GM21528 (cell line): ENCODE measurements around the gene ADAMTSL1.

ENCODE experiments used
- ATAC-seq: cut with Tn5 transposase; IDR thresholded peaks from one replicate; pipeline ENCODE4 v1.9.1; 2021; ENCODE audit warnings: mild to moderate bottlenecking, moderate library complexity; ENCODE audit not compliant: unreplicated experiment, low FRiP score

ADAMTSL1 gene

DNA sequence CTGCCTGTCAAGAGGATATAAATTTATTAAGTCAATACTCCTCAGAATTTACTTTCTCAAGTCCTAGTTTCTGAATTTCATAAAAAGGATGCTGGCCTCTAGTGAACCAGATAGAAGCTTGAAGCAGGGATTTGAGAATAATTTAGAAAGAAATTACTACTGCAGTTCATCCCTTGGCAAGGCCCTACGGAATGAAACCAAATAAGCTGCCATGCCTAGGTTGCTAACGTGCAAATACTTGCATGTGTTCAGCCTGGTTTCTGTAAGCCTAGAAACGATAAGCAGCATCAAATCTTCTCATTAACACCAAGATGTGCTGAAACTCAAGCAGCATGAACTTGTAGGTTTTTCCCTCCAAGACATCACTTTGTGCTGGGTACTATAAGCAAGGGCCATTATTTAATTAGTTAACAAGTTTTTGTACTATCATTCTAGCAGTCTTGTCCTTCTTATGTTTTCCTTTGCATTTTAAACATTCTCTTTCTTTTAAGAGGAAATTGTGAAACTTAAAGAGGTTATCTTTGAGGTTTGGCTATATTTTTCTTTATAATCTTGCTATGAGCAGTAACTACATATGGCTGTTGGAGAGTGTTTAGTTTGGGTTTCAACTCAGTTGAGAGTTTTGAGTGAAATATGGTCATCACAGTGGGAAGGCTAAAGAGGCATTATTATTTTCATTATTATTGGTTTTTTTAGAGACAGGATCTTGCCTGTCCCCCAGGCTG is 71.8 kb downstream of the ADAMTSL1 start:
- no peak for ATAC-seq

DNA sequence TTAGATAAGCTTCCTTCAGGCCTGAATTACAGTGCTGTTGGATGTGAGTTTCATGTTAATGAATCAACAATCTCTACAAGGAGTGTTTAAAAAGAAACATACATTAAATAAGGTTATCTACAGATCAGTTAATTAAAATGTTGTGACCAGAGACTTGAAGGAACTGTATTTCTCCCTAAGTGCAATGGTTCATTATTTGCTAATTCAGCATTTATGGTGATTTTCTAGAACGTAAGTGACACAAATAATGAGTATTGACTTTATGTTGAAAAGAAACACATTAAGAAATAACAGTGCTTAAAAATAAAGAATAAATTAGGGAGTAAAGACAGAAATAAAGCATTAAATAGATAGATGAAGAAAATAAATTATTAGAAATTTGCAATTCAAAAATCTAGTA is 74.5 kb downstream of the ADAMTSL1 start:
- ATAC-seq: no peak

DNA sequence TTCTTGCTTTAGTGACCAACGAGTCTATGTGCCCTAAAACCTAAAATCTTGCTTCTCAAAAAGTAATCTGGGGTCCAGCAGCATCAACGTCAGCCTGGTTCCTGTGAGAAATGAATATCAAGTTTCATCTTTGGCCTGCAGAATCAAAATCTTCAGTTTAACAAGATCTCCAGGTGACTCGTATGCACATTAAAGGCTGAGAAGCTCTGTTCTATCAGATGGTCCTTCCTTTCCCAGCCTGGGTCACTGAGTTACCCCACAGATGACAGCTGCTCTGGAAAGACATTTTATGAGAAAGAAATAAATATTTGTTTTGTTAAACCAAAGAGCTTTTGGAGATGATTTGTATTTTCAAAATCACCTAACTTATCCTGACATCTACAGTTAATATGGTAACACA is 75.8 kb downstream of the ADAMTSL1 start:
- ATAC-seq: no peak

DNA sequence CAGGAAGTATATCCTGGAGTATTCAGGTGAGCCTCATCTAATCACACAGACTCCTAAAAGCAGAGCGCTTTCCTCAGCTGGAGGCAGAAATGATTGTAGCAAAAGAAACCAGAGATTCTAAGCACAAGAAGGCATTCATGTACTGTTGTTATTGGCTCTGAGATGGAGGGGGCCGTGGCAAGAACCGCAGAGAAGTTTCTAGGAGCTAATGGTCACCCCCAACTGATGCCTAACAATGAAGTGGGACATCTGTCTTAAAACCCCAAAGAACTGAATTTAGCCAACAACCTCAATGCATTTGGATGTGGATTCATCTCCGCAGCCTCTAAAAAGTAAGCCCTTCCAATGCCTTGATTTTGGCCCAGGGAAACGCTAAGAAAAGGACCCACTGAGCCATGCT is 76.3 kb downstream of the ADAMTSL1 start:
- ATAC-seq: no peak

DNA sequence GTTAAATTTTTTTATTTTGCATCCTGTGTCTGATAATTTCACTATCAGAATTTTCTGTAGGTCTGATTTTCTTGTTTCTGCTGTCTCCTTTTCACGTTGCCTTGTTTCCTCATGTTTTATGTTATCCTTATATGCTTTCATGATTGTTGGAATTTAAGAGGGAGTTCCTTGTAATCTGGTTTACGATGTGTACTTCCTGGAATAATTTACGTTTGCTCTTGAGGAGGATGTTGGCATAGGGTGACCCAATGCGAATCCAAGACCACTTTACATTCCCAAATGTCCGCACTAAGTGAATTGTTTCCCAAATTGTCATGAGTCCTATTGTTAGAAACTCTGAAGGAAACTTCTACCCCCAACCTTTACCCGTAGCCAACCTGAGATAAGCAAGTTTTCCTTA is 80.3 kb downstream of the ADAMTSL1 start:
- ATAC-seq: no peak

DNA sequence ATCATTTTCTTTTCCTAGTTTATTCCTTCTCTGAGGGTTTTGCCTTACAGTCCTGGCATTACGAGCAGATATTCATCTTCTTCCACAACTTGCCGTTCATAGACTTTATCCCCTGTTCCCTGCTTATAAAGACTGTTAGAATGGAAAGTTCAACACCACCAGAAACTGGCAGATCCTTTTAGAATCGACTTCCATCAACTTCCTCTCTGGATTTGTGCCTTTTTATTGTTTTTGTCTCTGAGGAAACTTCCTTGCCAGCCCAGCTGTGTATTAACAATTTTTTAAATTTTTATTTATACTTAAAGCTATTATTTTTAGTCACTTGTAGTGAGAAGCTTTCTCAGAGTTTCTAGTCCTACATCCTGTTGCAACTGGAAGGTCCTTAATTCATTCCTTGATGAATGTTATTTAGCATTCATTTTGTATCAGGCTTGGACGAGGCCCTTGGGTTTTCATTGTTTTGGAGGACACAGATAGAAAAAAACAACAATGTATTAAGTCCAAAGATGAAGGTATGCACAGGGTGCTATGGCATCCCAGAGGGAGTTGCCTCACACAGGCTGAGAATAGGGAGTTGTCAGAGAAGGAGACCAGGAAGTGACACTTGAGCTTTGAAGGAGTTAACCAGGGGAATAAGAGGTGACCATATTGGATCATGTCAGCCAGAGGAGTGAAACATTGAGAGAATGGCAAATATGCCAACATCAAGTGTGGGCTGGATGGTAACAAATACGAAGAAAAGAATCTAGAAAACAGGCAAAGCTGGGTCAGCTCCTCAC is 81.3 kb downstream of the ADAMTSL1 start:
- no peak for ATAC-seq

DNA sequence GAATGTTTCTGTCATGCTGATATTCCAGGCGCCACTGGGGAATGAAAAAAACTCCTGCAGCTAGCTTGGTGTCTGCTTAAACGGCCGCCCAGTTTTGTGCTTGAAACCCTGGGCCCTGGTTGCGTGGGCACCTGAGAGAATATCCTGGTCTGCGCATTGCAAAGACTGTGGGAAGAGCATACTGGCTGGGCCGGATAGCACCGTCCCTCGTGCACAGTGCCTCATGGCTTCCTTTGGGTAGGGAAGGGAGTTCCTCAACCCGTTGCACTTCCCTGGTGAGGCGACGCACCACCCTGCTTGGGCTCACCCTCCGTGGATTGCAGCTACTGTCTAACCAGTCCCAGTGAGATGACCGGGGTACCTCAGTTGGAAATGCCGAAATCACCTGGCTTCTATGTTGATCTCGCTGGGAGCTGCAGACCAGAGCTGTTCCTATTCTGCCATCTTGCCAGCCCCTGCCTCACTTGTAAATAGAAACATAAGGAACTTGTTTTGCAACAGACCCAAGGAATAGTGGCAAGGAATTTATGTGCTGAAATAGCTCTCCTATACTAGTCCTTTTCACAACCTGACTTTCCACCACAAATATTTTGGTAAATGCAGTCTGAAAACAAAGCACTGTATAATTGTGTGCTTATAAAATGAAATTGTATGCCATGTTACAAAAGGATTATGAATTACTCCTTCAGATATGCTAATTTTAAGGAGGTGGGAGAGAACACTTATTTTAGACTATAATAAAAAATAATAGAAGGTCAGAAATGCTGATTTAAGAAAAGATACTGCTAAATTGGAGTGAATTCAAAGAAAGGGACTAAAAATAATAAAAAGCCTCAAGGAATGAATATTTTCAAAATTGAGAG is 90.3 kb downstream of the ADAMTSL1 start:
- no peak for ATAC-seq

DNA sequence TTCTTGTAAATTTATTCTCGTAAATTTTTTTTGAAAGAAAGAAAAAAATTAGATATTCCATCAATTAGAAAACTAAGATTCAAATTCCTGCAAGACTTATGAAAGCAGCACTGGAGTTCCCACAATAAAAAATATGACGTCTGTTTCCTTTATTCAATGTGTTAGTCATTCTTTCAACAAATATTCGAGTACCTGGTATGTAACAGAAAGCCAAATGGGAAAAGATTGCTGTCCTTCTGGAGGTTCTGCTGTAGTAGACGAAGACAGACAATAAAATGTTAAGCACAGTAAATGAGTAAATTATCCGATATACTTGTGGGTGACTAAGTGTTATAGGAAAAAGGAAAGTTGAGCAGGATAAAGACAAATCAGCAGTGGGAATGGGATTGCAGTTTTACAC is 92.2 kb downstream of the ADAMTSL1 start:
- ATAC-seq: no peak

DNA sequence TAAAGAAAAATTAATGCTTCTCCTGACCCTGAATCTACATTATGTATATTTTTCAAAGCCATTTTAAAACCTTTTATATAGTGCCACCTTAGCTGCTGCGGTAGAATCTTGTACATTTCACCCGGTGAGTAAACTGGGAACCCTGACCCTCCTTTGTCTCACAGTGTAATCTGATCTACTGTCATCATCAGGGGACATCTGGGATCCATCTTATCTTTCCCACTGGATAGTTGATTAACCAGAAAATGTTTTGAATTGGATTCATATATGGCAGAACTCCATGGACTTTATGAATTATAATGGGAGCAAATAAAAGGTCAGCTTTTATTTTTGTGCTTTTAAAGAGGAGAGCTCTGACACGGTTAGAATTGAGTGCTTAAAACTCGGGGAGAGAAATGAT is 95.0 kb downstream of the ADAMTSL1 start:
- no peak for ATAC-seq

DNA sequence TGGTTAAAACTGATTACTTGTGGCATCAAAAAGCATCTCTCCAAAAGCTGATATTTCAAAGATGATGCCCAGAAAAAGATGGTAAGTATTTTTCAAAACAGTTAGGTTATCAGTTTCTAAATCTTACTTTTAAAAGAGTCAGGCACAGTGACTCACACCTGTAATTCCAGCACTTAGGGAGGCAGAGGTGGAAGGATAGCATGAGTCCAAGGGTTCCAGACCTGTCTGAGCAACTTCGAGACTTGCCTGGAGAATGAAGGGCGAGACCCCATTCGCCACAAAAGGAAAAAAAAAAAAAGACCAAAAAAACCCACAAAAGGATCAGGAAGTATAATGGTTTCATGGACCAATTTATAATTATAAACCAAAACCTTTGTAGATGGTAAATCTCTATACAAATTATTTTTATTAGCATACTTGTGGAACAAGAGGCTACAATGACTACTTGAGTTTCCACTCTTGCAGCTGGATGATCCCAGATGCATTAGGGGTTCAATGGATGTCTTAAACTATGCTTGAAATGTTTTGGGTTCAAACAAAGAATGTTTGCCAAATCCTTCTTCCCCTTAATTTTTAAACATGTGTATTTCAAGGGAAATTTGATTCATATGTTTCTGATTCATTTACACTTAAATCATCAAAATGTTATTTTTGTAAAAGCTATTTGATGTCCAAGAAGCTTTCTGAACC is 96.1 kb downstream of the ADAMTSL1 start:
- no peak for ATAC-seq

DNA sequence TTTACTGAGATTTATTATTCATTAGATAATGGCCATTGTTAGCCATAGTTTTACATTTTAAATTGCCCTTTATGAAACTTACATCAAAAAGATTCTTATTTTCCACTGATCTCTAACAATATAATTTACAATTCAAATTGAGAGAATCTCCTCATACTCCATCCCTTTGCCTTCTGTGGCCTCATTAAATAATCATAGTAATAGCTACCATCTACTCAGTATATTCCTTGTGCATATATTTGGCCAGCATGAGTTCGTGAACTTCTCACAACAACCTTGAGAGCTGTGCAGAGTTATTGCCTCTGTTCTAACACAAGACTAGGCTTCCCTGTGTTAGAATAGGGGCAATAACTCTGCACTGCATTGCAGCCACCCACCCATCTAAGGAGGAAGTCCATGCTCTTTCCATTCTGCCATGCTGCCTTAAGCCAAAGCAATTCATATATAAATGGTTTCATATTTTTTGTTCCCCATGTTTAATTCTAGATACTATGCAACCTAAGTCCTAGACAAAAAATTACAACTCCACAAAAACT is 99.1 kb downstream of the ADAMTSL1 start:
- ATAC-seq: no peak

DNA sequence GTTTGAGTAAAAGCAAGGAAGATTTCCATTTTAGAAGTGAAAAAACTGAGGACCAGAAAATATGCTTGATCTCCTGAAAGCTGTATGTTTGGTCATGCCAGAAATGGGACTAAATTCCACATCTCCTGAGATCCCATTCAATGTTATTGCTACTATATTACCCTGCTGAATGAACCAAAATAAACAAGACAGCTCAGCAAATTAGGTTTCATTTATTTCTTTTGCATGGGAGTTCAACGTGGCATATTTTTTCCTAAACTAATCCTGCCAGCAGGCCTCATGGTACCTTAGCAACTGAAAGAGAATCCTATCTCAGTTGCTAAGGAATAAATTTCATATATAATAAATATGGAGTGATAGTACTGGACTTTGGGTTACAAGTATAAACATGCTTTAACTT is 101.7 kb downstream of the ADAMTSL1 start:
- no peak for ATAC-seq

DNA sequence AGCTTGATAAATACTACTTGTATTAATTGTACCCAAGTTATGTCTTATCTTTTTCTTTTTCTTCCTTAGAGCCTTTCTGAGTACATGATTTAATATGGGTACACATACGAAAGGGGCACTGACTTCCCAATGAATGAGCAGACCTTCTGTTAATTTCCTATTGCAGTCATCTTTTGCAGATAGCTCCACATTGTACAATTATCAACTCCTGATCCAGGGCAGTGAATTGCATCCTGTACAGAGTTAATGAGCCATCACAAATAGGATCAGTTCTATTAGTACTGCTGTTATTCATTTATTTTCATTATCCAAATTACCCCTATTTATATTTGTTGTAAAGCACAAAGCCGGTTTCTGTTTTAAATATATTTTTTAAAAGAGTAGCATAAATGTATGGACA is 105.6 kb downstream of the ADAMTSL1 start:
- ATAC-seq: no peak

DNA sequence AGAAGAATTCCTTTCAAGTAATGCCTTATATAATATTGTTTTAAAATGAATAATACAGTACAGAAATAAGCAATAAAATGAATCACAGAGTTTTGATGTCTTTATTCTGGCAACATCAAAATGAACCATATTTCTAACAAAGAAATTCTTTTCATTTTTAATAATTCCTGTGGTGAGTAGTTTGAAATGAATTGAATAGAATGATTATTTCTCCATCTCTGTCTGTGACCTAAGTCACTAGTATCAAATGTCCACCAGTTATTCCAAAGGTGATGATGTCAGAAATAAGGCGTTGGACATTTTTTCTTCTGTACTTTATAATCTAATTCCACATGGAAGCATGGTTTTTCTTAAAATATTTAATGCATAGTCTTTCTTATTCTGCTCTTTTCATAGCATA is 106.2 kb downstream of the ADAMTSL1 start:
- ATAC-seq: no peak

DNA sequence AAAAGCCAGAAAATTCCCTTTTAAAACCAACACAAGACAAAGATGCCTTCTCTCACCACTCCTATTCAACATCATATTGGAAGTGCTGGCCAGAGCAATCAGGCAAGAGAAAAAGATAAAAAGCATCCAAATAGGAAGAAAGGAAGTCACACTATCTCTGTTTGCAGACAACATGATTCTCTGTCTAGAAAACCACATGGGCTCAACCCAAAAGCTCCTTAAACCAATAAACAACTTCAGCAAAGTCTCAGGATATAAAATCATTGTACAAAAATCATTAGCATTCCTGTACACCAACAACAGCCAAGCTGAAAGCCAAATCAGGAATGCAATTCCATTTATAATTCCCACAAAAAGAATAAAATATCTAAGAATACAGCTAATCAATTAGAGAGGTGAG is 112.0 kb downstream of the ADAMTSL1 start:
- no peak for ATAC-seq

DNA sequence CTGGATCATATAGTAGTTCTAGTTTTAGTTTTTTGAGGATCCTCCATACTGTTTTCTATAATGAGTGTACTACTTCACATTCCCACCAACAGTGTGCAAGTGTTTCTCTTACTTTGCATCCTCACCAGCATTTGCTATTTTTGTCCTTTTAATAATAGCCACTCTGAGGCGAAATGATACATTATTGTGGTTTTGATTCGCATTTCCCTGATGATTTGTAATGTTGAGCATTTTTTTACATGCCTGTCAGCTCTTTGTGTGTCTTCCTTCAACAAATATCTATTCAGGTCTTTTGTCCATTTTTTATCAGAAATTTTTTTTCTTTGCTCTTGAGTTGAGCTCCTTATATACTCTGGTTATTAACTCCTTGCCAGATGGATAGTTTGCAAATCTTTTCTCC is 114.0 kb downstream of the ADAMTSL1 start:
- no peak for ATAC-seq

DNA sequence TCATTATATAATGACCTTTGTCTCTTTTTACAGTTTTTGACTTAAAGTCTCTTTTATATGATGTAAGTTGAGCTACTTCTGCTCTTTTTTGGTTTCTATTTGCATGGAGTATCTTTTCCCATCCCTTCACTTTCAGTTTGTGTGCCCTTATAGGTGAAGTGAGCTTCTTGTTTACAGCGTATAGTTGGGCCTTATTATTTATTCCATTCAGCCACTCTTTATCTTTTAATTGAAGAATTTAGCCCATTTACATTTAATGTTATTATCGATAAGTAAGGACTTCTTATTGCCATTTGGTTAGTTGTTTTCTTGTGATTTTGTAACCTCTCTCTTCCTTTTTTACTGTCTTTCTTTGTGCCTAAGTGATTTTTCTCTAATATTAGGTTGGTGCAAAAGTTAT is 117.3 kb downstream of the ADAMTSL1 start:
- ATAC-seq: no peak

DNA sequence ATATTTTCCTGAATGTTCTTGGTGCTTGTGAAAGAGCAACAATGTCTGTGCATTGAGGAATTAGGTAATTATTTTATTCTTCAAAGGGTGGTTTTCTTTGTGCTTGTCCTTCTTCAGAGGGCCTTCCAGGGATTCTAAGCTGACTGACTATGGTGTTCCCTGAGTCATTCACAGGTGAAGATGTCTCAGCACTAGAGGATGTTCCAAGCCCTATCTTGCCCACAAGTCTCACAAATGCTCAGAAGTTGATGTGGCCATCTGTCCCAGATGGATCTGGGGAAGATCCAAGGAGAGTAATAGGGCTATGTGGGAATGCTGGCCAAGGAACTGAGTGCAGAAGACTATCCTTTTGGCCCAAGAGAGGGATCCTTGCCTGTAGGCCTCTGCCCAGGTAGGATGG is 120.9 kb downstream of the ADAMTSL1 start:
- no peak for ATAC-seq

DNA sequence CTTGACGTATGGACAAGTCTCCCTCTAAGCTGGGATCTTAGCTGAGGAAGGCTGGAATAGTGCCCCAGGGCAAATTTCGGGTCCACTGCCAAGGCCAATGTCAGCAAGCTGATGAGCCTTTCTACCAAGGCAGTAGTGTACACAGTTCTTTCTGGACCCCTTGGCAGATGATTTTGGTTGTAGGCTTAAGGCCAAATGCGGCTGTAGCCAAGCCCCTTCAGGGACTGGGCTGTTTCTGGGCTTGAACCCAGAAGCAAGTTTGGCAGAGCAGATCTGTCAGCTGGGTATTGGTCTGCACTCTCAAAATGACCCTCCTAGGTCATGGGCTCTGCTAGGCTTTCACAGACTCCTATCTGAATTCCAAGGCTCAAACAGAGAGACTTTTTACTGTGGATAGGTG is 121.6 kb downstream of the ADAMTSL1 start:
- ATAC-seq: no peak

DNA sequence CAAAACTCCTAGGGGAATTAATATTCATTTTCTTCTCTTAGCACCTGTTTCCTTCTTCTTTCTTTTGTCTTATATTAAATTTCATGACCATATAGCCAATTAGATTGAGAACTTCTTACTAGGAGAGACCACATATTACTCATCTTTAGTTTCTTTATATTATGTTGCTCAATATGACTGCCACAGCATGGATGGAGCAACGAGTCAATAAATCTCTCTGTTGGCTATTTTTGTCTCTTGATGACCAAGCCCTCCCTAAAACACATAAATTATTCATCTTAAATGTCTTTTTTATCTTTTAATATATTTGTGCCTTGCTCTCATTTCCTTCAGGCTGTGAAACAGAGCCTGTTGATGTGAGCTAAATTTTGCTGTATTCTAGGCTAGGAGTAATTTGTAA is 123.0 kb downstream of the ADAMTSL1 start:
- ATAC-seq: no peak
